Measurements from ENCODE around the gene FITM2. TPM values are rescaled to one million over a fixed set of nuclear protein-coding genes. Genes with fewer than 3 reads are reported as not detected.

Gene FITM2
- total RNA-seq, 4 donors from 2014 or later, result 7.0 to 11.1 (median 8.3) TPM

- no peaks in the 10 kb centered on the region for H3K36me3 ChIP-seq
- intact Hi-C loops (cut with DNase I), result no loop called here
- no peaks in the 10 kb centered on the region for H3K9me3 ChIP-seq
- peaks cover 0 to 45% (median 0%) of the 10 kb centered on the region in 4 donors for H3K27me3 ChIP-seq
- WGBS, result 57% methylated on average over 2 of the region's 2 CpGs
- no peak overlapping the region for H3K4me3 ChIP-seq
- no peak overlapping the region for H3K27ac ChIP-seq (replicated peaks in 1 of 4)
- DNase-seq (ENCODE audit: extremely low spot score), result no peak
- peaks cover 0 to 5% (median 2%) of the 10 kb centered on the region in 4 donors for H3K4me1 ChIP-seq
- TF ChIP-seq POLR2A (IDR thresholded peaks at IDR 0.05; ENCODE audit: low read depth) (no peak), EP300 (IDR thresholded peaks at IDR 0.05) (no peak), POLR2AphosphoS5 (IDR thresholded peaks at IDR 0.05) (no peak)
- TF ChIP-seq, protein P1, sequence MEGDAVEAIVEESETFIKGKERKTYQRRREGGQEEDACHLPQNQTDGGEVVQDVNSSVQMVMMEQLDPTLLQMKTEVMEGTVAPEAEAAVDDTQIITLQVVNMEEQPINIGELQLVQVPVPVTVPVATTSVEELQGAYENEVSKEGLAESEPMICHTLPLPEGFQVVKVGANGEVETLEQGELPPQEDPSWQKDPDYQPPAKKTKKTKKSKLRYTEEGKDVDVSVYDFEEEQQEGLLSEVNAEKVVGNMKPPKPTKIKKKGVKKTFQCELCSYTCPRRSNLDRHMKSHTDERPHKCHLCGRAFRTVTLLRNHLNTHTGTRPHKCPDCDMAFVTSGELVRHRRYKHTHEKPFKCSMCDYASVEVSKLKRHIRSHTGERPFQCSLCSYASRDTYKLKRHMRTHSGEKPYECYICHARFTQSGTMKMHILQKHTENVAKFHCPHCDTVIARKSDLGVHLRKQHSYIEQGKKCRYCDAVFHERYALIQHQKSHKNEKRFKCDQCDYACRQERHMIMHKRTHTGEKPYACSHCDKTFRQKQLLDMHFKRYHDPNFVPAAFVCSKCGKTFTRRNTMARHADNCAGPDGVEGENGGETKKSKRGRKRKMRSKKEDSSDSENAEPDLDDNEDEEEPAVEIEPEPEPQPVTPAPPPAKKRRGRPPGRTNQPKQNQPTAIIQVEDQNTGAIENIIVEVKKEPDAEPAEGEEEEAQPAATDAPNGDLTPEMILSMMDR (IDR thresholded peaks at IDR 0.05), result no peak
These were observed 46.0 kb upstream of the FITM2 start for GRCh38 chr20:44357020-44357419.

DNA sequence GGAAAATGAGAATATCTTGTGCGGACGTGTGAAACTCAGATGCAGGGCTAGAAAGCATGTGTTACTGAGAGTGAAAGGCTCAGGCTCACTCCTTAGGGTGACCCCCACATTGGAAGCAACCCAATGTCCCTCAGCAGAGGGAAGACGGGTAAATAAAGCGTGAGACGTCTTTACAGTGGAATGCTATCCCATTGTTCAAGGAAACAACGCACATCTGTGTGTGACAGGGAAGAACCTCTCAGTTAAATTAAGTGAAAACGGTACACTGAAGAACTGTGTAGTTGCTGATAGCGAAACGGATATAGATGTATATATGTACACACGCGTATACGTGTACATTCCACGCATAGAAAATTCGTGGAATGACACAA is 45.3 kb upstream of the FITM2 start:
- H3K27ac ChIP-seq (replicated peaks in 1 of 4), result no peak overlapping the region
- TF ChIP-seq, protein P1 (IDR thresholded peaks at IDR 0.05), result no peak
- TF ChIP-seq EP300 (IDR thresholded peaks at IDR 0.05), result no peak
- no peak for TF ChIP-seq POLR2A (IDR thresholded peaks at IDR 0.05; ENCODE audit: low read depth)
- no peak for TF ChIP-seq POLR2AphosphoS5 (IDR thresholded peaks at IDR 0.05)
- H3K4me1 ChIP-seq, result peaks cover 0 to 5% (median 2%) of the 10 kb centered on the region in 4 donors
- H3K4me3 ChIP-seq, result no peak overlapping the region
- WGBS, result 73% methylated on average over 14 of the region's 14 CpGs
- no peak for DNase-seq (ENCODE audit: extremely low spot score)
- no peaks in the 10 kb centered on the region for H3K9me3 ChIP-seq
- peaks cover 0 to 45% (median 0%) of the 10 kb centered on the region in 4 donors for H3K27me3 ChIP-seq
- H3K36me3 ChIP-seq, result no peaks in the 10 kb centered on the region
- intact Hi-C loops (cut with DNase I), result no loop called here

- WGBS, result 88% methylated on average over 27 of the region's 40 CpGs
- Histone ChIP-seq H3K36me3 (no peaks in the 10 kb centered on the region), H3K9me3 (no peaks in the 10 kb centered on the region), H3K27ac (replicated peaks in 1 of 4) (no peak within 1 kb of the TSS), H3K4me3 (no peak within 1 kb of the TSS), H3K27me3 (peaks cover 0 to 45% (median 0%) of the 10 kb centered on the region in 4 donors), H3K4me1 (peaks cover 0 to 5% (median 2%) of the 10 kb centered on the region in 4 donors)
- DNase-seq (ENCODE audit: extremely low spot score), result no peak
- TF ChIP-seq EP300 (IDR thresholded peaks at IDR 0.05) (no peak), POLR2A (IDR thresholded peaks at IDR 0.05; ENCODE audit: low read depth) (no peak), POLR2AphosphoS5 (IDR thresholded peaks at IDR 0.05) (no peak)
- TF ChIP-seq, protein P1 (IDR thresholded peaks at IDR 0.05), result no peak
- intact Hi-C loops (cut with DNase I), result no loop called here
These were observed 44.7 kb upstream of the FITM2 start, which contains the start of gene HNF4A for GRCh38 chr20:44355498-44356352. HNF4A (plus strand) TSS chr20:44355699; CDS start chr20:44355805, 106 bp downstream.

- H3K9me3 ChIP-seq, result no peaks in the 10 kb centered on the region
- intact Hi-C loops (cut with DNase I), result no loop called here
- 92% methylated on average over 6 of the region's 6 CpGs for WGBS
- peaks cover 0 to 45% (median 0%) of the 10 kb centered on the region in 4 donors for H3K27me3 ChIP-seq
- no peak overlapping the region for H3K4me3 ChIP-seq
- DNase-seq (ENCODE audit: extremely low spot score), result no peak
- H3K36me3 ChIP-seq, result no peaks in the 10 kb centered on the region
- TF ChIP-seq, protein P1 (IDR thresholded peaks at IDR 0.05), result no peak
- TF ChIP-seq POLR2AphosphoS5 (IDR thresholded peaks at IDR 0.05) (no peak), EP300 (IDR thresholded peaks at IDR 0.05) (no peak), POLR2A (IDR thresholded peaks at IDR 0.05; ENCODE audit: low read depth) (no peak)
- peaks cover 0 to 5% (median 2%) of the 10 kb centered on the region in 4 donors for H3K4me1 ChIP-seq
- H3K27ac ChIP-seq (replicated peaks in 1 of 4), result no peak overlapping the region
These were observed 44.0 kb upstream of the FITM2 start for GRCh38 chr20:44354979-44355497.
